ENCODE results near the gene ANKRD6. TPM values are rescaled to one million over a fixed set of nuclear protein-coding genes. Genes with fewer than 3 reads are reported as not detected.

ANKRD6 gene
- total RNA-seq, 1 experiment from 2014 or later, result 5.6 TPM

- no peak for DNase-seq
- peaks cover 2% of the 10 kb centered on the region; the same call in 1 of the 2 replicates for H3K4me1 ChIP-seq (ENCODE audit: insufficient read depth, low read length)
- no CpG with 5 or more reads among the region's 21 CpGs for WGBS (ENCODE audit: extremely low coverage, insufficient read length, low lambda C conversion rate)
These were observed 129.4 kb downstream of the ANKRD6 start for GRCh38 chr6:89562093-89562973.

More at GRCh38 chr6:89562093-89562973, 129.4 kb downstream of the ANKRD6 start:
- H3K27me3 ChIP-seq (ENCODE audit: insufficient read depth, low read length), result no peaks in the 10 kb centered on the region
- H3K79me2 ChIP-seq (ENCODE audit: insufficient read depth, low read length), result no peaks in the 10 kb centered on the region
- no peak overlapping the region for H3K23ac ChIP-seq (ENCODE audit: insufficient read length, low read depth, low read length)
- no peak overlapping the region for H3T11ph ChIP-seq (ENCODE audit: low read length)
- H2AK5ac ChIP-seq (ENCODE audit: insufficient read length, low read length), result no peak overlapping the region
- Mint-ChIP-seq H3K4me3 (no peak overlapping the region), H3K4me1 (peaks cover 15 to 27% of the 10 kb centered on the region in 2 experiments), H3K27ac (no peak overlapping the region), H3K27me3 (ENCODE audit: low read depth) (peaks cover under 1% of the 10 kb centered on the region; the same call in 1 of the 2 replicates), H3K9me3 (peaks cover 13 to 15% of the 10 kb centered on the region in 2 experiments), H3K36me3 (ENCODE audit: insufficient read depth in 1 of 3, low read depth in 3 of 3) (peaks cover under 1 to 5% (median 1%) of the 10 kb centered on the region in 3 experiments; a peak in 6 of 7 replicates)
- no peak overlapping the region for H3K18ac ChIP-seq (ENCODE audit: insufficient read length, low read depth, low read length)
- H2BK120ac ChIP-seq (ENCODE audit: low read depth, low read length, poor library complexity, severe bottlenecking), result no peak overlapping the region
- H3K9ac ChIP-seq (ENCODE audit: extremely low read depth, insufficient read length, low read length), result no peak overlapping the region
- no peaks in the 10 kb centered on the region for H4K20me1 ChIP-seq (ENCODE audit: control insufficient read depth, insufficient read depth, insufficient read length)
- no peak overlapping the region for H2BK20ac ChIP-seq (ENCODE audit: low read depth, low read length, poor library complexity, severe bottlenecking)
- no peak overlapping the region for H3K27ac ChIP-seq (ENCODE audit: insufficient read length, low read depth, low read length)
- H2BK5ac ChIP-seq (ENCODE audit: insufficient read length, low read length), result no peak overlapping the region
- no peaks in the 10 kb centered on the region for H3K23me2 ChIP-seq (ENCODE audit: insufficient read length, low read depth, low read length, poor library complexity, severe bottlenecking)
- no peak overlapping the region for H3K4me2 ChIP-seq (ENCODE audit: insufficient read depth, insufficient read length, low read length)
- no peak overlapping the region for H3K14ac ChIP-seq (ENCODE audit: insufficient read depth, low read length)
- no peak overlapping the region for H4K91ac ChIP-seq (ENCODE audit: insufficient read length, low read depth, low read length)
- TF ChIP-seq, protein P1, sequence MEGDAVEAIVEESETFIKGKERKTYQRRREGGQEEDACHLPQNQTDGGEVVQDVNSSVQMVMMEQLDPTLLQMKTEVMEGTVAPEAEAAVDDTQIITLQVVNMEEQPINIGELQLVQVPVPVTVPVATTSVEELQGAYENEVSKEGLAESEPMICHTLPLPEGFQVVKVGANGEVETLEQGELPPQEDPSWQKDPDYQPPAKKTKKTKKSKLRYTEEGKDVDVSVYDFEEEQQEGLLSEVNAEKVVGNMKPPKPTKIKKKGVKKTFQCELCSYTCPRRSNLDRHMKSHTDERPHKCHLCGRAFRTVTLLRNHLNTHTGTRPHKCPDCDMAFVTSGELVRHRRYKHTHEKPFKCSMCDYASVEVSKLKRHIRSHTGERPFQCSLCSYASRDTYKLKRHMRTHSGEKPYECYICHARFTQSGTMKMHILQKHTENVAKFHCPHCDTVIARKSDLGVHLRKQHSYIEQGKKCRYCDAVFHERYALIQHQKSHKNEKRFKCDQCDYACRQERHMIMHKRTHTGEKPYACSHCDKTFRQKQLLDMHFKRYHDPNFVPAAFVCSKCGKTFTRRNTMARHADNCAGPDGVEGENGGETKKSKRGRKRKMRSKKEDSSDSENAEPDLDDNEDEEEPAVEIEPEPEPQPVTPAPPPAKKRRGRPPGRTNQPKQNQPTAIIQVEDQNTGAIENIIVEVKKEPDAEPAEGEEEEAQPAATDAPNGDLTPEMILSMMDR (conservative IDR thresholded peaks at IDR 0.05), result no peak
- H4K5ac ChIP-seq (ENCODE audit: insufficient read length, low read depth, low read length), result no peak overlapping the region
- no peaks in the 10 kb centered on the region for H3K79me1 ChIP-seq (ENCODE audit: insufficient read depth, low read depth, low read length, poor library complexity, severe bottlenecking)
- H2BK15ac ChIP-seq (ENCODE audit: low read depth, low read length), result no peak overlapping the region
- no peak overlapping the region for H4K8ac ChIP-seq (replicated peaks; ENCODE audit: insufficient read length, low read depth, low read length)
- no peak overlapping the region for H3K4ac ChIP-seq (ENCODE audit: low read depth, low read length)
- no peak overlapping the region for H3K56ac ChIP-seq (ENCODE audit: insufficient read length, low read depth, low read length)
- H2AFZ ChIP-seq (ENCODE audit: low read length), result no peak overlapping the region
- H2BK12ac ChIP-seq (ENCODE audit: insufficient read length, low read depth, low read length), result no peak overlapping the region
- H3K9me3 ChIP-seq (ENCODE audit: control insufficient read depth, low read depth, low read length), result no peaks in the 10 kb centered on the region
